HG03039 (cell line): Measurements from ENCODE around the gene LEP.

Source experiments
- ATAC-seq: cut with Tn5 transposase; IDR thresholded peaks from one replicate; pipeline ENCODE4 v1.9.1; 2021; ENCODE audit warnings: mild to moderate bottlenecking, moderate library complexity; ENCODE audit not compliant: unreplicated experiment

LEP gene

DNA sequence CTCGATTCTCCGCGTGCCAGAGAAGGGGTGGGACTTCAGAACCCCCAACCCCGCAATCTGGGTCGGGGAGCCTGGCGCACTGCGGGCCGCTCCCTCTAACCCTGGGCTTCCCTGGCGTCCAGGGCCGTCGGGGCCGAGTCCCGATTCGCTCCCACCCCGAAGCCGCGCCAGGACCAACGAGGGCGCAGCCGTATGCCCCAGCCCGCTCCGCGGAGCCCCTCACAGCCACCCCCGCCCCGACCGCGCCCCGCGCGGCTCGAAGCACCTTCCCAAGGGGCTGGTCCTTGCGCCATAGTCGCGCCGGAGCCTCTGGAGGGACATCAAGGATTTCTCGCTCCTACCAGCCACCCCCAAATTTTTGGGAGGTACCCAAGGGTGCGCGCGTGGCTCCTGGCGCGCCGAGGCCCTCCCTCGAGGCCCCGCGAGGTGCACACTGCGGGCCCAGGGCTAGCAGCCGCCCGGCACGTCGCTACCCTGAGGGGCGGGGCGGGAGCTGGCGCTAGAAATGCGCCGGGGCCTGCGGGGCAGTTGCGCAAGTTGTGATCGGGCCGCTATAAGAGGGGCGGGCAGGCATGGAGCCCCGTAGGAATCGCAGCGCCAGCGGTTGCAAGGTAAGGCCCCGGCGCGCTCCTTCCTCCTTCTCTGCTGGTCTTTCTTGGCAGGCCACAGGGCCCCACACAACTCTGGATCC is at the start of gene LEP:
LEP (plus strand) TSS at position 583 of the 691 bp plus-strand sequence. CDS start 10,741 bp downstream, outside the sequence.
- no peak for ATAC-seq

DNA sequence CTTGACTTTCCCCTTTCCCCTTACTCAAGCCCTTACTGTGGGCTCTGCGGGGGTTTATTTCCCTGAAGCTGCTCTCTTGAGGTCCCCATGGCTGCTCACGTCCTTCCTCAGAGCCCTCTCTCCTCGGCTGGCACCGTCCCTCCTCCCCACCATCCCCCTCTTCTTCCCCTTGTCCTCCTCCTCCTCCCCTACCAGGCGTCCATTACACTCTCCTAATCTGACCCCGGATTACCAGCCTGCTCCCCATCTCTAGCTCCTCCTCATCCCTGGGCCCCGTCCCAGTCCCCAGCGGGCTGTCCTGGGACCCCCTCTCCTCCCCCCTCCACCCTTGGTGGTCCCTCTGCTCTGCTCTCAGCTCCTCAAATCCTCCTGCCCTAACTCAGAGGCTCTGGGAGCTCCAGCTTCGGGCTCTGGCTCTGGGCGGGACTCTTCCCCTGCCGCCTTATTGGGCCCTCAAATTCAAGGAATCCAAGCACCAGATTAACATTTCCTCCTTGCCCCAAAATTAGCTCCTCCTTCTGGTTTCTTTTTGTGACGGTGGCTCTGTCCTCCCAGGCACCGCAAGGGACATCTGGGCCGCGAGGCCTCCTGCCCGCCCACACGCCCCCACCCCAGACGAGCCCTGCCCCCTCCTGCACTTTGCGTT is 48.5 kb upstream of the LEP start:
- ATAC-seq = no peak

- no peak for ATAC-seq
Measured at GRCh38 chr7:128194533-128195282, 46.4 kb upstream of the LEP start.

GRCh38 chr7:128197589-128197988 is 43.5 kb upstream of the LEP start:
- no peak for ATAC-seq

DNA sequence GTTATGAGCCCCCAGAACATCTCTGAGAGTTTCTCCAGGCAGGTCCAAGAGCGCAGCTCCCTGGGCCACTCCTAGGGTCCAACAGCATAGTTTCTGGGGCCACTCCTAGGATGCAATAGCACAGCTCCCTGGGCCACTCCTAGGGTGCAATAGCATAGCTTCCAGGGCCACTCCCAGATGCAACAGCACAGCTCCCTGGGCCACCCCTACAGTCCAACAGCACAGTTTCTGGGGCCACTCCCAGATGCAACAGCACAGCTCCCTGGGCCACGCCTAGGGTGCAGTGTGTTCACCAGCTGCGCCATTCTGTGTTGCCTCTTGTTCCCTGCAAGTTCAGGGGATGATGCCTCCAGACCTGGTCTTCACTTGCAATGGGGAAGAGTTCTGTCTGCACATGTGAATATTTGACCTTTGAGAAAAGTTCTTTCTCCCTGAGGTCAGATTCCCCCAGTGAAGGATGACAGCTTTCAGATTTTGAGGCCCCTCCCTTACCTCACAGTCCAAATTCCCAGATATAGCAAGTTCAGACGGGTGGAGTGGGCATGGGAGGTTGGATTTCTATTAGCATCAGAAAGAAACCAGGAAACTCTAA is 43.0 kb upstream of the LEP start:
- no peak for ATAC-seq

DNA sequence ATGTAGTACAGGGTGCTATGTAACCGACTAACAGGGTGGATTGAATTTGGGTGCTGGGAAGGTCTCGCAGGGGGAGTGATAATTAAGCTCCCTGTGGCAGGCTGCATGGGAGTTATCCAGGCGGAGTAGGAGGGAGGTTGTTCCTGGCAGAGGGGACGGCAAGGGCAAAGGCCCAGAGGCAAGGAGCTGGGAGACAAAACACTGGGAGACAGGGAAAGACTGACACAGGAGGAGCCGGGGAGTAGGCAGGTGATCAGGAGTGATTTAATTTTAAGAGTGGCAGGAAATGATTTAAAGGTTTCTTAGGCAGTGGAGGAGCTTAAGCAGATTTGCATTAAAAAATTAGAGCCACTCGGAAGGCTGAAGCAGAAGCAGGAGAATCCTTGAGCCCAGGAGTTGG is 40.7 kb upstream of the LEP start:
- ATAC-seq = no peak

DNA sequence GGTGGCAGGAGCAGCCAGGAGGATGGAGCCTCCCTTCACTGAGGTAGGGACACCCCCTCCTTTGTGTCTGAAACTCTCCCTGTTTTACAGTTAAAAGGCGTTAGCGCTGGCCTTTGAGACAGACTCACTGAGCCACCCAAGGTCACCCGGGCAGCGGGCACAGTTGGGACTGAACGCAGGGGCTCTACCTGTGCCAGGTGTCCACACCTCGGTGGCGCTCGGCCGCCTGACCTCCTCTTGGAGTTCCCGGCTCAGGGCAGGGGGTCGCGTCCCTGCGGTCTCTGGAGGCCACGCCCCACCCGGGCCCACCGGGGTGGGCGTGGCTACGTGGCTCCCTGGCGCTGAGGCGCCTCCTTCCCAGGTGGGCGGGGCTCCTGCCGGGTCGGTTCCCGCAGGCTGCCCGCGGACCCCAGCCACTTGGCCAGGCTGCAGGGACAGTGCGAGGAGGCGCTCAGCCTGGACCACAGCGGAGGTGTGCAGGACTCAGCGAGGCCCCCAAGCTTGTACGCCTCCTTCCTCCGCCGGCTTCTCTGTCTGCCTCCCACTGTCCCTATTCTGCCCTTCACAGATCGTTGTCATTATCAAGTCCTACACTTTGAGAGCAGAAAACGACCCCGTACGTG is 39.9 kb upstream of the LEP start:
- no peak for ATAC-seq

DNA sequence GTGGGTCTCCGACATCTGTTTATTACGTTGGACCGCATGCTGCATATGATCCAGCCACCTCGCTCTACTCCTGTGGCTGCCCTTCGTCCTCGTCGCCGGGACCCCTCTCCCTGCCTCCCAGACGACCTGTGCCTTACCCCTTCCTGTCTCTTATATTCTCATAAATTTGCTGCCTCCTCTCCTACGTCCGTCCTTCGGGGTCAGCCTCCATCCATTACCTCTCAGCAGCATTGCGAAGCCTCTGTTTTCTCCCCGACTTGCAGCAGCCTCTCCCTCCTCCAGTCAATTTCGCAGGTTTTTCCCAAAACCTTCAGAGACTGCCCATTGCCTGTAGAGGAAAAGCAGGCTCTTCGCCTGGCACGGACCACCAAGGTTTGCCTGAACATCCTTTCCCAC is 39.4 kb upstream of the LEP start:
- no peak for ATAC-seq

- no peak for ATAC-seq
Measured at GRCh38 chr7:128202287-128202957, 38.7 kb upstream of the LEP start.

DNA sequence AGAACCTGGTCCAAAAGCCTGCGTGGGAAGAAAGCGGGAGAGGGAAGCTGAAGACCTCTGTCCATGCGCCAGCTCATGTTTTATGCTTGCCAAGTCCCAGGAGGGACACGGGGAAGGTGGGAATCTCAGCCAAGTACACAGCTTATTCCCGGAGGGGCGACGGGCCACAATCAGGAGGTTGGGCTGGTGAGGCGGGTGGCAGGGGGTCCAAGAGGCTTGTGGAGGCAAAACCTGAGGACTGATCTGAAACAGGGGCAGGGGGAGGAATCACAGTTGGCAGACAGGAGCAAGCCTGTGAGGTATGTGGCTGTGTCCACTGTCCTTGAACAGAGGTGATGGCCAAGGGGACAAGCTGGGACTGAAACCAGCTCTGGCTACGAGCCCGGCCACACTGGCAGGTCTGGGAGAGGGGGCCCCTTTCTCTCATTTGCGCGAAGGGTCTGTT is 38.0 kb upstream of the LEP start:
- no peak for ATAC-seq

- no peak for ATAC-seq
Measured at GRCh38 chr7:128203710-128204214, 37.3 kb upstream of the LEP start.

GRCh38 chr7:128204455-128204854 is 36.6 kb upstream of the LEP start:
- no peak for ATAC-seq

DNA sequence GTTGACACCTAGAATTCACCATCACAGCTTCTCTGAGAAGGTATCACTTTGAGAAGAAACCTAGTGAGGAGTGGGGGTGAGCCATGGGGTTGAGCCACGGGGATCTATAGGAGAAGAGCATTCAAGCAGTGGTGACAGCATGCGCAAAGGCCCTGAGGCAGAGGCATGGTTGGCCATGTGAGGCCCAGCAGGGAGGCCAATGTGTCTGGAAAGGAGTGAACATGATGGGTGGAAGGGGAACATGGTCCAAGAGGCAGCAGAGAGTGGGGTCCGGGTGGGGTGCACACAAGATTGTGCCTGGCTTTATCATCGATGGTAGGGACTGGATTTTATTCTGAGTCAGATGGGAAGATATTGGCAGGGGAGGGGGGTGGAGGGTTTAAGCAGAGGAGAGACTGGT is 36.0 kb upstream of the LEP start:
- no peak for ATAC-seq

GRCh38 chr7:128206017-128206746 is 34.9 kb upstream of the LEP start:
- no peak for ATAC-seq

DNA sequence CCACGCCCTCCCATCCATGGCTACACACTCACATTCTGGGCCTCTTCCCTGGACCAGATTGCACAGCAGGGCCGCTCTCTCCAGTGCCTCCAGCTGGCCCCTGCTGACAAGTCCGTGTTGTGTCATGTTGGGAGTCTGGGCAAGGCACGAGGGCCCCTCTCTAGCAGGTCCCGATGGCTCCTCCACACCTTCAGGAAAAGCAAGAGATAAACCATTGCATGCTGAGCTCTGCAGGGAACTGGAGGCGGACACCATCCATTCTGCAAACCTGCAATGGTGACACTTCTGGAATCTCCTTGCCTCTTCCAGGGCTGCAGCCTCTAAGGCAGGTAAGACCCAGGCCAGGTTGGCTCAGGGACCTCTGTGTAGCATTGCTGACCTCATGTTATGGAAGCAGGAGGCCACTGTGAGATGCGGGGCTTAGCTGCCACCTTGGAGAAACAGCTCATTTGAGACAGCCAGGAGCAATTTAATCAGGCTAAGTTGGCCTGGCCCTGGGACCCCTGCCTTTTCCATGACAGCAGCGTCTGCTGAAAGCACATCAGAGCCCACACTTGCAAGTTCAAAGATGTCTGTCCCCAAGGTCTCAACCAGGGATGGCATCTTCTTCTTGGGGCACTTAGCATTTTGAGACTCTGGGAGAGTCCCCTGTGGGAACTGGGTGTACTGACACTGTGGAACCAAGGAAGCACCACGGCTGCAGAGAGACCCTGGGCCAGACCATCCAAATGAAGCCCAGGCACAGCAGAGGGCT is 34.2 kb upstream of the LEP start:
- ATAC-seq = no peak

DNA sequence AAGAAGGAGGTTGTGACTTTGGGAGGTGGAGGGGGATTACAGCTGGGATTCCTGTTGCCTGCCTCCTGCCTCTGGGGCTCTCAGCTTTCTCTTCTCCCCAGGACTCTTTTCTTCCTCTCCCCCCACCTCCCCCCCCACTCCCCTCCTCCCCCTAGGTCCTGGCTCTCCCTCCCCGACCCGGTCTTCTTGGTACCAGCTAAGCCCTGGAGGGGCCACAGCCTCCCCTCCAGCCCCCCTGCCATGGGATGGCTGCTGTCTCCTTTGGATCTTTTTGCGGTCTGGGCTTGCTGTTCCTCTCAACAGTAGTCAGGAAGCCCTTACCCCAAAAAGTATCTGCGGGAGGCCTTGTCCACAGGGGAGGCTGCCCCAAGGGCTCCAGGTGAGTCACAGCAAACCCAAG is 33.5 kb upstream of the LEP start:
- ATAC-seq = no peak

GRCh38 chr7:128209229-128210035 is 31.6 kb upstream of the LEP start:
- no peak for ATAC-seq

GRCh38 chr7:128210036-128210347 is 31.1 kb upstream of the LEP start:
- no peak for ATAC-seq
